H1 (cell line): Measurements from ENCODE around the gene CT45A10. TPM values are rescaled to one million over a fixed set of nuclear protein-coding genes. Genes with fewer than 3 reads are reported as not detected.

Experiments used
- CTCF ChIA-PET: fragments of 300-600 bp; sonication (Branson Sonifier 250); formaldehyde crosslinking; loops from one replicate; lab custom pipeline; 2021; ENCODE audit not compliant: partially characterized antibody; lab: Charles Lee
- POLR2A ChIA-PET: fragments of 300-600 bp; sonication (Branson Sonifier 250); formaldehyde crosslinking; loops from one replicate; lab custom pipeline; 2021; ENCODE audit warnings: inconsistent platforms; ENCODE audit not compliant: partially characterized antibody; lab: Charles Lee
- DNase-seq, 2 experiments: peaks; one replicate each; pipeline versions ENCODE4 v3.0.0 to v3.0.0-alpha.2; 2010 to 2022; ENCODE audit warnings: low spot score in 2 of 2, low read depth in 1 of 2, mixed read lengths in 1 of 2
- FAIRE-seq: peaks from 2 replicates; lab custom pipeline; 2011; peaks lifted over from hg19 to GRCh38; lab: Jason Lieb, UNC
- H2AFZ ChIP-seq: 2 replicates; pipeline ENCODE4 v1.8.1; 2012; ENCODE audit warnings: low read length, inconsistent platforms
- H2AK5ac ChIP-seq: 2 replicates; pipeline ENCODE4 v1.6.1; 2013; ENCODE audit warnings: low read depth, low read length
- H2BK120ac ChIP-seq: replicated peaks from 2 replicates; pipeline ENCODE3; 2013; ENCODE audit warnings: low read depth, low read length, inconsistent platforms
- H2BK12ac ChIP-seq: 2 replicates; pipeline ENCODE4 v1.6.1; 2013; ENCODE audit warnings: low read depth, low read length
- H2BK15ac ChIP-seq: 2 replicates; pipeline ENCODE4 v1.6.1; 2013; ENCODE audit warnings: low read length
- H2BK20ac ChIP-seq: 2 replicates; pipeline ENCODE4 v1.6.1; 2013; ENCODE audit warnings: low read length
- H2BK5ac ChIP-seq: 2 replicates; pipeline ENCODE4 v1.6.1; 2013; ENCODE audit warnings: low read depth, low read length
- H3K14ac ChIP-seq: 2 replicates; pipeline ENCODE4 v1.6.1; 2013; ENCODE audit warnings: inconsistent platforms; ENCODE audit not compliant: insufficient read length
- H3K18ac ChIP-seq: 2 replicates; pipeline ENCODE4 v1.6.1; 2013; ENCODE audit warnings: low read length; ENCODE audit errors: extremely low read depth
- H3K23ac ChIP-seq: 2 replicates; pipeline ENCODE4 v1.6.1; 2013; ENCODE audit warnings: inconsistent platforms; ENCODE audit not compliant: insufficient read length
- H3K23me2 ChIP-seq: 2 replicates; pipeline ENCODE4 v1.6.1; 2013; ENCODE audit warnings: low read depth, low read length
- H3K27ac ChIP-seq: 2 replicates; pipeline ENCODE4 v1.6.1; 2011; ENCODE audit warnings: low read depth, low read length, inconsistent platforms
- H3K27me3 ChIP-seq, 4 experiments: replicated peaks in 1 of 4; 1 replicate in 1 of 4; 2 replicates in 3 of 4; pipeline versions ENCODE4 v1.6.1 to v1.8.1; 2011 to 2013; ENCODE audit warnings: low read length in 3 of 4, mild to moderate bottlenecking in 3 of 4, inconsistent platforms in 2 of 4, mixed read lengths in 2 of 4, moderate library complexity in 1 of 4; ENCODE audit not compliant: control insufficient read depth in 3 of 4, insufficient read depth in 3 of 4; ENCODE audit errors: extremely low read depth in 1 of 4
- H3K36me3 ChIP-seq, 4 experiments: 2 replicates each; pipeline versions ENCODE4 v1.6.1 to v1.8.1; 2011 to 2013; ENCODE audit warnings: mild to moderate bottlenecking in 4 of 4, low read length in 3 of 4, moderate library complexity in 2 of 4, control low read depth in 1 of 4, inconsistent platforms in 1 of 4; ENCODE audit not compliant: insufficient read depth in 4 of 4, control insufficient read depth in 2 of 4
- H3K4ac ChIP-seq: replicated peaks from 2 replicates; pipeline ENCODE3; 2013; ENCODE audit warnings: low read length, low read depth, mixed read lengths, inconsistent platforms; ENCODE audit not compliant: insufficient read length
- H3K4me1 ChIP-seq, 4 experiments: replicated peaks in 1 of 4; 1 replicate in 1 of 4; 2 replicates in 3 of 4; pipeline versions ENCODE4 v1.6.1 to v1.8.1; 2011 to 2013; ENCODE audit warnings: low read length in 3 of 4, inconsistent platforms in 2 of 4, mixed read lengths in 1 of 4; ENCODE audit not compliant: insufficient read depth in 4 of 4, control insufficient read depth in 3 of 4
- H3K4me2 ChIP-seq, 2 experiments: 2 replicates each; pipeline versions ENCODE4 v1.6.1 to v1.8.1; 2011 to 2013; ENCODE audit warnings: low read depth in 2 of 2, low read length in 2 of 2, control low read depth in 1 of 2, inconsistent platforms in 1 of 2, mild to moderate bottlenecking in 1 of 2; ENCODE audit not compliant: insufficient read depth in 1 of 2
- H3K4me3 ChIP-seq, 4 experiments: fragments of 200-600, 300-600 bp in 1 of 4; sonication (generic), shearing (Covaris generic), sonication (Bioruptor Twin) in 1 of 4; 2 replicates each; pipeline versions ENCODE4 v1.5.1 to v1.8.1; 2011 to 2016; ENCODE audit warnings: low read length in 4 of 4, low read depth in 3 of 4, control low read depth in 2 of 4, inconsistent platforms in 2 of 4, mild to moderate bottlenecking in 2 of 4, mixed read lengths in 1 of 4, moderate library complexity in 1 of 4; ENCODE audit not compliant: insufficient read depth in 2 of 4; ENCODE audit errors: extremely low read depth in 1 of 4
- H3K56ac ChIP-seq: replicated peaks from 2 replicates; pipeline ENCODE3; 2013; ENCODE audit warnings: low read depth, mild to moderate bottlenecking, mixed read lengths, low read length, inconsistent platforms; ENCODE audit not compliant: insufficient read length
- H3K79me1 ChIP-seq: 2 replicates; pipeline ENCODE4 v1.6.1; 2013; ENCODE audit warnings: low read depth, low read length, control low read depth
- H3K79me2 ChIP-seq, 2 experiments: 2 replicates each; pipeline versions ENCODE4 v1.6.1 to v1.8.1; 2012 to 2013; ENCODE audit warnings: low read length in 2 of 2, mild to moderate bottlenecking in 2 of 2, inconsistent platforms in 1 of 2; ENCODE audit not compliant: insufficient read depth in 2 of 2, control insufficient read depth in 1 of 2
- H3K9ac ChIP-seq, 4 experiments: replicated peaks in 1 of 4; 1 replicate in 1 of 4; 2 replicates in 3 of 4; pipeline versions ENCODE4 v1.6.1 to v1.8.1; 2011 to 2013; ENCODE audit warnings: low read depth in 3 of 4, low read length in 3 of 4, control low read depth in 2 of 4, mild to moderate bottlenecking in 2 of 4, moderate library complexity in 2 of 4, inconsistent platforms in 1 of 4; ENCODE audit errors: extremely low read depth in 1 of 4
- H3K9me3 ChIP-seq, 2 experiments: 2 replicates each; pipeline versions ENCODE4 v1.6.1 to v1.8.1; 2012 to 2013; ENCODE audit warnings: mild to moderate bottlenecking in 2 of 2, moderate library complexity in 2 of 2, control low read depth in 1 of 2, inconsistent platforms in 1 of 2, low read depth in 1 of 2, low read length in 1 of 2, mixed read lengths in 1 of 2; ENCODE audit not compliant: insufficient read depth in 2 of 2
- H4K20me1 ChIP-seq, 2 experiments: replicated peaks in 1 of 2; 2 replicates each; pipeline versions ENCODE3 to v1.8.1; 2011 to 2013; ENCODE audit warnings: inconsistent platforms in 2 of 2, low read length in 2 of 2, mild to moderate bottlenecking in 1 of 2; ENCODE audit not compliant: insufficient read depth in 2 of 2, control insufficient read depth in 1 of 2
- H4K5ac ChIP-seq: 2 replicates; pipeline ENCODE4 v1.6.1; 2013; ENCODE audit warnings: low read length, low read depth, mixed read lengths, inconsistent platforms; ENCODE audit not compliant: insufficient read length
- H4K8ac ChIP-seq: 2 replicates; pipeline ENCODE4 v1.8.0; 2013; ENCODE audit warnings: mild to moderate bottlenecking, moderate library complexity, low read length, inconsistent platforms; ENCODE audit not compliant: insufficient read depth; ENCODE audit errors: extremely low read depth
- H4K91ac ChIP-seq: replicated peaks from 2 replicates; pipeline ENCODE3; 2013; ENCODE audit warnings: low read length, mixed read lengths, inconsistent platforms; ENCODE audit not compliant: insufficient read length
- CHD2 ChIP-seq: IDR thresholded peaks from 2 replicates; pipeline ENCODE4 v1.6.1; 2012; ENCODE audit warnings: low read length, improper control_type of control experiment
- EGR1 ChIP-seq: IDR thresholded peaks from 2 replicates; pipeline ENCODE4 v1.6.1; 2011; ENCODE audit warnings: low read depth, low read length, borderline replicate concordance
- EZH2 ChIP-seq: fragments of 200-600 bp; sonication (generic); IDR thresholded peaks from 2 replicates; pipeline ENCODE4 v1.7.1; 2012; ENCODE audit warnings: low read depth, mild to moderate bottlenecking, moderate library complexity, low read length, inconsistent platforms; ENCODE audit not compliant: severe bottlenecking
- FOSL1 ChIP-seq: IDR thresholded peaks from 2 replicates; pipeline ENCODE4 v1.6.1; 2011; ENCODE audit warnings: mild to moderate bottlenecking, low read depth, low read length, moderate library complexity; ENCODE audit not compliant: insufficient read depth
- GTF2F1 ChIP-seq: IDR thresholded peaks from 2 replicates; pipeline ENCODE4 v1.6.1; 2012; ENCODE audit warnings: low read depth, low read length, improper control_type of control experiment, borderline replicate concordance
- JUN ChIP-seq: IDR thresholded peaks from 2 replicates; pipeline ENCODE4 v1.6.1; 2011; ENCODE audit warnings: low read depth, mild to moderate bottlenecking, improper control_type of control experiment, low read length
- KDM4A ChIP-seq: IDR thresholded peaks from one replicate; pipeline ENCODE4 v1.7.1; 2012; ENCODE audit warnings: low read depth, mild to moderate bottlenecking, moderate library complexity, low read length, inconsistent platforms; ENCODE audit not compliant: severe bottlenecking
- RAD21 ChIP-seq, 2 experiments: IDR thresholded peaks in 1 of 2; conservative IDR thresholded peaks in 1 of 2; 2 replicates each; pipeline ENCODE4 v1.6.1; 2011; ENCODE audit warnings: low read depth in 2 of 2, low read length in 2 of 2, improper control_type of control experiment in 1 of 2, inconsistent platforms in 1 of 2, mild to moderate bottlenecking in 1 of 2, moderate library complexity in 1 of 2
- SP4 ChIP-seq: IDR thresholded peaks from 2 replicates; pipeline ENCODE4 v1.6.1; 2012; ENCODE audit warnings: low read length, inconsistent platforms
- TAF7 ChIP-seq: optimal IDR thresholded peaks from 2 replicates; pipeline ENCODE3; 2011; ENCODE audit warnings: low read depth, mild to moderate bottlenecking, inconsistent platforms, low read length, moderate library complexity, borderline replicate concordance
- YY1 ChIP-seq: IDR thresholded peaks from 2 replicates; pipeline ENCODE4 v1.6.1; 2011; ENCODE audit warnings: low read depth, mild to moderate bottlenecking, low read length
- WGBS, 2 experiments: shearing (Covaris generic) in 1 of 2; methylation state at CpG; one replicate each; pipeline versions ENCODE4 v1.1.6 to v1.1.7; 2013 to 2015; ENCODE audit warnings: low lambda C conversion rate in 2 of 2, mixed read lengths in 2 of 2, inconsistent platforms in 1 of 2, low coverage in 1 of 2, missing lambda C conversion rate in 1 of 2; ENCODE audit not compliant: insufficient replicate concordance in 2 of 2, insufficient coverage in 1 of 2, insufficient read length in 1 of 2; ENCODE audit errors: extremely low coverage in 1 of 2, missing lambda C conversion rate in 1 of 2; 5-methylcytosine and 5-hydroxymethylcytosine counted together
- polyA plus RNA-seq, 7 experiments: library from polyadenylated mRNA; depleted of rRNA in 3 of 7; stranded (reverse) in 5 of 7; unstranded in 2 of 7; fragments of >200 nt in 5 of 7; fragments of 200-250 nt in 2 of 7; gene quantifications; 1 replicate in 5 of 7; 2 replicates in 1 of 7; 4 replicates in 1 of 7; pipeline versions ENCODE4 v1.2.1 to v1.2.3, GENCODE V29; 2011 to 2013; ENCODE audit warnings: missing spikeins in 2 of 7, mixed read lengths in 2 of 7
- total RNA-seq: library from RNA; stranded (reverse); fragmentation: NEBNext Ultra II Directional; extraction: Animal tissue kit (Norgen Biotek cat#: 25700); gene quantifications from 2 replicates; pipeline ENCODE4 v1.2.1, GENCODE V29; 2021

CT45A10 gene
- total and polyA plus RNA-seq, 2 of the 8 experiments (the other 6 are each of a cell fraction or from before 2014, with no cell fraction given) = not detected

GRCh38 chrX:135914404-135914803, 21.2 kb upstream of the CT45A10 start:
- no peaks in the 10 kb centered on the region for H3K4me1 ChIP-seq
- H3K23ac ChIP-seq = no peak overlapping the region
- no peak overlapping the region for H2BK5ac ChIP-seq
- no peaks in the 10 kb centered on the region for H3K27me3 ChIP-seq
- H2BK120ac ChIP-seq = no peak overlapping the region
- H3K56ac ChIP-seq = no peak overlapping the region
- DNase-seq = no peak
- no peak overlapping the region for H2BK12ac ChIP-seq
- no peak overlapping the region for H3K9ac ChIP-seq
- ChIA-PET POLR2A (no interaction called here), CTCF (no interaction called here)
- no peak overlapping the region for H3K14ac ChIP-seq
- H2AK5ac ChIP-seq = no peak overlapping the region
- H3K79me1 ChIP-seq = no peaks in the 10 kb centered on the region
- H4K5ac ChIP-seq = no peak overlapping the region
- no peak overlapping the region for H3K4me3 ChIP-seq
- H3K79me2 ChIP-seq = no peaks in the 10 kb centered on the region
- H3K9me3 ChIP-seq = peaks cover 7 to 14% of the 10 kb centered on the region in 2 experiments; a peak in 2 of 4 replicates
- no peak for FAIRE-seq
- no peak overlapping the region for H2BK20ac ChIP-seq
- no peak overlapping the region for H4K91ac ChIP-seq
- no peaks in the 10 kb centered on the region for H3K23me2 ChIP-seq
- no peak overlapping the region for H3K18ac ChIP-seq
- 93% methylated on average over 4 of the region's 5 CpGs; no CpG with 5 or more reads in 1 of the 2 experiments for WGBS, 2 experiments
- H4K20me1 ChIP-seq = no peaks in the 10 kb centered on the region
- no peak overlapping the region for H3K4ac ChIP-seq
- H2AFZ ChIP-seq = no peak overlapping the region
- no peak overlapping the region for H3K27ac ChIP-seq
- no peaks in the 10 kb centered on the region for H3K36me3 ChIP-seq
- no peak overlapping the region for H4K8ac ChIP-seq
- no peak overlapping the region for H3K4me2 ChIP-seq
- TF ChIP-seq CHD2 (no peak), GTF2F1 (no peak), RAD21 (IDR thresholded peaks at IDR 0.05 in 1 of 2, conservative IDR thresholded peaks at IDR 0.05 in 1 of 2; ENCODE audit: low read depth in 2 of 2, low read length in 2 of 2) (no peak), FOSL1 (no peak), KDM4A (no peak), EGR1 (no peak), SP4 (no peak), EZH2 (no peak), TAF7 (no peak), JUN (no peak), YY1 (no peak)
- H2BK15ac ChIP-seq = no peak overlapping the region
